ENCODE results near the gene MVD.

MVD gene

GRCh38 chr16:88645941-88646340, 16.9 kb downstream of the MVD start:
- no peak for FAIRE-seq

GRCh38 chr16:88645455-88645854, 17.4 kb downstream of the MVD start:
- no peak for FAIRE-seq
- no peak for DNase-seq (ENCODE audit: insufficient read length, low spot score)

More at GRCh38 chr16:88645941-88646340, 16.9 kb downstream of the MVD start:
- no peak for DNase-seq (ENCODE audit: insufficient read length, low spot score)

- DNase-seq (ENCODE audit: insufficient read length, low spot score) = no peak
- FAIRE-seq = no peak
These were observed 19.3 kb downstream of the MVD start for GRCh38 chr16:88643644-88643932.

- FAIRE-seq (no peak), DNase-seq (ENCODE audit: insufficient read length, low spot score) (no peak)
These were observed 19.8 kb downstream of the MVD start for GRCh38 chr16:88642881-88643643.

GRCh38 chr16:88640498-88641247, 22.2 kb downstream of the MVD start:
- FAIRE-seq (no peak), DNase-seq (ENCODE audit: insufficient read length, low spot score) (no peak)

- no peak for FAIRE-seq
These were observed 22.8 kb downstream of the MVD start for GRCh38 chr16:88640039-88640495.

GRCh38 chr16:88639231-88640038, 23.5 kb downstream of the MVD start:
- FAIRE-seq = no peak
- DNase-seq (ENCODE audit: insufficient read length, low spot score) = no peak

More at GRCh38 chr16:88640039-88640495, 22.8 kb downstream of the MVD start:
- no peak for DNase-seq (ENCODE audit: insufficient read length, low spot score)

GRCh38 chr16:88638323-88639230, 24.3 kb downstream of the MVD start, which contains the start of gene IL17C:
Gene IL17C (plus strand): TSS chr16:88638572. CDS start chr16:88638642, 70 bp downstream.
- no peak for DNase-seq (ENCODE audit: insufficient read length, low spot score)
- no peak for FAIRE-seq

GRCh38 chr16:88636488-88637265, 26.2 kb downstream of the MVD start:
- FAIRE-seq = no peak
- no peak for DNase-seq (ENCODE audit: insufficient read length, low spot score)

- no peak for FAIRE-seq
- no peak for DNase-seq (ENCODE audit: insufficient read length, low spot score)
These were observed 27.1 kb downstream of the MVD start for GRCh38 chr16:88635671-88636319.

- DNase-seq (ENCODE audit: insufficient read length, low spot score) (peak; percentile 61), FAIRE-seq (no peak)
These were observed 27.8 kb downstream of the MVD start for GRCh38 chr16:88634994-88635670.

GRCh38 chr16:88634141-88634993, 28.5 kb downstream of the MVD start:
- DNase-seq (ENCODE audit: insufficient read length, low spot score) = no peak

GRCh38 chr16:88633684-88634140, 29.2 kb downstream of the MVD start:
- FAIRE-seq (peak; percentile 71), DNase-seq (ENCODE audit: insufficient read length, low spot score) (peak; percentile 57)

More at GRCh38 chr16:88634141-88634993, 28.5 kb downstream of the MVD start:
- peak; percentile 88 for FAIRE-seq

- FAIRE-seq (no peak), DNase-seq (ENCODE audit: insufficient read length, low spot score) (no peak)
These were observed 30.3 kb downstream of the MVD start for GRCh38 chr16:88632587-88632930.

- no peak for FAIRE-seq
- DNase-seq (ENCODE audit: insufficient read length, low spot score) = no peak
These were observed 30.8 kb downstream of the MVD start for GRCh38 chr16:88631920-88632586.

- DNase-seq (ENCODE audit: insufficient read length, low spot score) (no peak), FAIRE-seq (no peak)
These were observed 31.5 kb downstream of the MVD start for GRCh38 chr16:88631384-88631783.

GRCh38 chr16:88630941-88631340, 31.9 kb downstream of the MVD start:
- FAIRE-seq = no peak

More at GRCh38 chr16:88630941-88631340, 31.9 kb downstream of the MVD start:
- no peak for DNase-seq (ENCODE audit: insufficient read length, low spot score)
